Natural killer cell treated with Interleukin-12 subunit alpha and Interleukin-12 subunit beta and Interleukin-15 and Interleukin-18, amount 100 ng/mL, for 72 hours (primary cell): ENCODE data around the gene INPP4B. TPM values are rescaled to one million over a fixed set of nuclear protein-coding genes. Genes with fewer than 3 reads are reported as not detected.

ENCODE experiments used
- ATAC-seq, 2 donors: fragments of 150-1000 bp; cut with Tn5 transposase in 1 of 2; sonication (Bioruptor Pico), chemical (Tn5 transposase) in 1 of 2; 2 replicates each; pipeline ENCODE4 v1.10.0; 2021
- DNase-seq: peaks from one replicate; pipeline ENCODE4 v3.0.0; 2022; ENCODE audit warnings: low spot score
- H3K27ac Mint-ChIP-seq, 2 donors: 1 replicate in 1 of 2; 2 replicates in 1 of 2; pipeline ENCODE4 v1.8.0; 2022; ENCODE audit warnings: mixed read lengths in 2 of 2, mild to moderate bottlenecking in 1 of 2, moderate library complexity in 1 of 2
- H3K27me3 Mint-ChIP-seq, 2 donors: 1 replicate in 1 of 2; 2 replicates in 1 of 2; pipeline ENCODE4 v1.8.0; 2022; ENCODE audit warnings: mixed read lengths in 2 of 2
- H3K36me3 Mint-ChIP-seq: one replicate; pipeline ENCODE4 v1.8.0; 2022; ENCODE audit warnings: mixed read lengths
- H3K4me1 Mint-ChIP-seq, 2 donors: 1 replicate in 1 of 2; 2 replicates in 1 of 2; pipeline ENCODE4 v1.8.0; 2022; ENCODE audit warnings: low read depth in 2 of 2, mixed read lengths in 2 of 2, mild to moderate bottlenecking in 1 of 2
- H3K4me3 Mint-ChIP-seq: one replicate; pipeline ENCODE4 v1.8.0; 2022; ENCODE audit warnings: mixed read lengths
- H3K9me3 Mint-ChIP-seq: 2 replicates; pipeline ENCODE4 v1.8.0; 2022; ENCODE audit warnings: mixed read lengths
- total RNA-seq, 2 donors: library from RNA; stranded (reverse); gene quantifications; one replicate each; pipeline ENCODE4 v1.2.3, GENCODE V29; 2022

Gene INPP4B
- total RNA-seq, 2 donors from 2014 or later, result 3.2 to 25.6 TPM

- no peak overlapping the region for H3K4me3 Mint-ChIP-seq
- DNase-seq (no peak), ATAC-seq (no peak)
- H3K9me3 Mint-ChIP-seq, result peaks cover 4% of the 10 kb centered on the region
- H3K27me3 Mint-ChIP-seq, result no peaks in the 10 kb centered on the region
- no peak overlapping the region for H3K27ac Mint-ChIP-seq
- no peaks in the 10 kb centered on the region for H3K4me1 Mint-ChIP-seq
- peaks cover 4% of the 10 kb centered on the region for H3K36me3 Mint-ChIP-seq
These were observed 816.1 kb downstream of the INPP4B start for GRCh38 chr4:142030010-142030409.

GRCh38 chr4:142021761-142022160 is 824.3 kb downstream of the INPP4B start:
- Mint-ChIP-seq H3K4me1 (no peaks in the 10 kb centered on the region), H3K4me3 (no peak overlapping the region), H3K27ac (no peak overlapping the region), H3K36me3 (no peaks in the 10 kb centered on the region), H3K9me3 (peaks cover 16% of the 10 kb centered on the region), H3K27me3 (no peaks in the 10 kb centered on the region)
- DNase-seq (no peak), ATAC-seq (no peak)

GRCh38 chr4:142021181-142021580 is 824.9 kb downstream of the INPP4B start:
- DNase-seq (no peak), ATAC-seq (no peak)
- no peaks in the 10 kb centered on the region for H3K36me3 Mint-ChIP-seq
- H3K27me3 Mint-ChIP-seq, result no peaks in the 10 kb centered on the region
- no peak overlapping the region for H3K27ac Mint-ChIP-seq
- H3K4me1 Mint-ChIP-seq, result no peaks in the 10 kb centered on the region
- peaks cover 16% of the 10 kb centered on the region for H3K9me3 Mint-ChIP-seq
- H3K4me3 Mint-ChIP-seq, result no peak overlapping the region

GRCh38 chr4:142016031-142016430 is 830.1 kb downstream of the INPP4B start:
- peaks cover under 1% of the 10 kb centered on the region for H3K36me3 Mint-ChIP-seq
- H3K4me3 Mint-ChIP-seq, result no peak overlapping the region
- no peaks in the 10 kb centered on the region for H3K27me3 Mint-ChIP-seq
- DNase-seq, result no peak
- peaks cover 20% of the 10 kb centered on the region for H3K9me3 Mint-ChIP-seq
- no peak overlapping the region for H3K27ac Mint-ChIP-seq
- no peaks in the 10 kb centered on the region for H3K4me1 Mint-ChIP-seq
- ATAC-seq, result no peak

- Mint-ChIP-seq H3K27ac (no peak overlapping the region), H3K36me3 (peaks cover 6% of the 10 kb centered on the region), H3K4me3 (no peak overlapping the region), H3K4me1 (no peaks in the 10 kb centered on the region), H3K27me3 (no peaks in the 10 kb centered on the region), H3K9me3 (peaks cover 21% of the 10 kb centered on the region)
- DNase-seq (no peak), ATAC-seq (no peak)
These were observed 836.4 kb downstream of the INPP4B start for GRCh38 chr4:142009751-142010150.

GRCh38 chr4:142005519-142005918 is 840.6 kb downstream of the INPP4B start:
- no peaks in the 10 kb centered on the region for H3K27me3 Mint-ChIP-seq
- no peak for ATAC-seq
- H3K36me3 Mint-ChIP-seq, result peaks cover under 1% of the 10 kb centered on the region
- no peaks in the 10 kb centered on the region for H3K4me1 Mint-ChIP-seq
- H3K27ac Mint-ChIP-seq, result no peak overlapping the region
- DNase-seq, result no peak
- H3K9me3 Mint-ChIP-seq, result peaks cover 21% of the 10 kb centered on the region
- no peak overlapping the region for H3K4me3 Mint-ChIP-seq

GRCh38 chr4:141999446-142000143 is 846.5 kb downstream of the INPP4B start:
- Mint-ChIP-seq H3K27ac (no peak overlapping the region), H3K4me3 (no peak overlapping the region), H3K9me3 (peaks cover 18% of the 10 kb centered on the region), H3K36me3 (no peaks in the 10 kb centered on the region), H3K4me1 (no peaks in the 10 kb centered on the region), H3K27me3 (no peaks in the 10 kb centered on the region)
- ATAC-seq (no peak), DNase-seq (no peak)

GRCh38 chr4:141995056-141995455 is 851.0 kb downstream of the INPP4B start:
- no peak overlapping the region for H3K27ac Mint-ChIP-seq
- H3K4me3 Mint-ChIP-seq, result no peak overlapping the region
- no peaks in the 10 kb centered on the region for H3K27me3 Mint-ChIP-seq
- no peaks in the 10 kb centered on the region for H3K4me1 Mint-ChIP-seq
- no peak for ATAC-seq
- H3K36me3 Mint-ChIP-seq, result peaks cover 3% of the 10 kb centered on the region
- no peak for DNase-seq
- H3K9me3 Mint-ChIP-seq, result peaks cover 25% of the 10 kb centered on the region

GRCh38 chr4:141977433-141977832 is 868.7 kb downstream of the INPP4B start:
- DNase-seq, result no peak
- Mint-ChIP-seq H3K4me3 (no peak overlapping the region), H3K4me1 (no peaks in the 10 kb centered on the region), H3K9me3 (peaks cover 15% of the 10 kb centered on the region), H3K27ac (no peak overlapping the region), H3K27me3 (no peaks in the 10 kb centered on the region), H3K36me3 (no peaks in the 10 kb centered on the region)
- no peak for ATAC-seq
